ENCODE results near the gene TRAPPC14. TPM values are rescaled to one million over a fixed set of nuclear protein-coding genes. Genes with fewer than 3 reads are reported as not detected.

Gene TRAPPC14
- total RNA-seq, 3 donors from 2014 or later (not counting 1 experiment from before 2014, with no cell fraction given), result 55.1 to 59.2 (median 56.5) TPM

GRCh38 chr7:100157069-100157333, 1.5 kb downstream of the TRAPPC14 start:
- no peak overlapping the region for H3K4me3 ChIP-seq (ENCODE audit: low read length)
- H3K9me3 Mint-ChIP-seq, result no peaks in the 10 kb centered on the region
- H3K4me3 Mint-ChIP-seq, result peak overlapping the region; percentile 68
- H3K27ac ChIP-seq (ENCODE audit: low read length), result peak overlapping the region; percentile 56
- 92% methylated on average over 5 of the region's 5 CpGs for WGBS (ENCODE audit: insufficient coverage)
- H3K27me3 ChIP-seq (ENCODE audit: control insufficient read depth, insufficient read depth, low read length), result no peaks in the 10 kb centered on the region
- H3K36me3 ChIP-seq (ENCODE audit: control insufficient read depth, insufficient read depth, low read length), result peaks cover 33% of the 10 kb centered on the region
- intact Hi-C loops (cut with micrococcal nuclease), result no loop called here
- peaks cover 37% of the 10 kb centered on the region for H3K4me1 ChIP-seq (ENCODE audit: control insufficient read depth, insufficient read depth, low read length)
- H3K9me3 ChIP-seq (ENCODE audit: control insufficient read depth, insufficient read depth, low read length), result no peaks in the 10 kb centered on the region
- TF ChIP-seq CTCF (IDR thresholded peaks at IDR 0.05), result no peak
- H3K27ac Mint-ChIP-seq, result peak overlapping the region; percentile 80 to 82
- no peaks in the 10 kb centered on the region for H3K27me3 Mint-ChIP-seq (ENCODE audit: low read depth in 2 of 2)
- ATAC-seq (no peak), DNase-seq (peak in 1 of 2 donors; percentile 9)
- H3K36me3 Mint-ChIP-seq, result no peaks in the 10 kb centered on the region
- peaks cover 12 to 29% of the 10 kb centered on the region in 2 donors for H3K4me1 Mint-ChIP-seq

- Mint-ChIP-seq H3K36me3 (no peaks in the 10 kb centered on the region), H3K27ac (peak overlapping the region; percentile 80 to 82), H3K4me3 (peak overlapping the region; percentile 68), H3K9me3 (no peaks in the 10 kb centered on the region), H3K4me1 (peaks cover 13 to 29% of the 10 kb centered on the region in 2 donors), H3K27me3 (ENCODE audit: low read depth in 2 of 2) (no peaks in the 10 kb centered on the region)
- TF ChIP-seq CTCF (IDR thresholded peaks at IDR 0.05), result no peak
- peaks cover 38% of the 10 kb centered on the region for H3K4me1 ChIP-seq (ENCODE audit: control insufficient read depth, insufficient read depth, low read length)
- H3K36me3 ChIP-seq (ENCODE audit: control insufficient read depth, insufficient read depth, low read length), result peaks cover 33% of the 10 kb centered on the region
- DNase-seq (peak in 1 of 2 donors; percentile 71), ATAC-seq (peak in 2 of 3 donors; percentile 15 to 35)
- intact Hi-C loops (cut with micrococcal nuclease), result no loop called here
- no peaks in the 10 kb centered on the region for H3K9me3 ChIP-seq (ENCODE audit: control insufficient read depth, insufficient read depth, low read length)
- no peaks in the 10 kb centered on the region for H3K27me3 ChIP-seq (ENCODE audit: control insufficient read depth, insufficient read depth, low read length)
- peak overlapping the region; percentile 56 for H3K27ac ChIP-seq (ENCODE audit: low read length)
- WGBS (ENCODE audit: insufficient coverage), result 69% methylated on average over 16 of the region's 16 CpGs
- no peak overlapping the region for H3K4me3 ChIP-seq (ENCODE audit: low read length)
Observed at GRCh38 chr7:100156331-100157068, 2.0 kb downstream of the TRAPPC14 start.

GRCh38 chr7:100155553-100156317, 2.8 kb downstream of the TRAPPC14 start:
- Mint-ChIP-seq H3K27me3 (ENCODE audit: low read depth in 2 of 2) (no peaks in the 10 kb centered on the region), H3K27ac (peak overlapping the region; percentile 80 to 82), H3K36me3 (no peaks in the 10 kb centered on the region), H3K4me1 (peaks cover 13 to 30% of the 10 kb centered on the region in 2 donors), H3K9me3 (no peaks in the 10 kb centered on the region), H3K4me3 (peak overlapping the region; percentile 9)
- TF ChIP-seq CTCF (IDR thresholded peaks at IDR 0.05), result no peak
- Histone ChIP-seq H3K4me1 (ENCODE audit: control insufficient read depth, insufficient read depth, low read length) (peaks cover 38% of the 10 kb centered on the region), H3K27me3 (ENCODE audit: control insufficient read depth, insufficient read depth, low read length) (no peaks in the 10 kb centered on the region), H3K27ac (ENCODE audit: low read length) (no peak overlapping the region), H3K4me3 (ENCODE audit: low read length) (no peak overlapping the region), H3K36me3 (ENCODE audit: control insufficient read depth, insufficient read depth, low read length) (peaks cover 33% of the 10 kb centered on the region), H3K9me3 (ENCODE audit: control insufficient read depth, insufficient read depth, low read length) (no peaks in the 10 kb centered on the region)
- 95% methylated on average over 20 of the region's 20 CpGs for WGBS (ENCODE audit: insufficient coverage)
- ATAC-seq (no peak), DNase-seq (peak in 1 of 2 donors; percentile 6)
- intact Hi-C loops (cut with micrococcal nuclease), result no loop called here
